GM12878 (cell line): ENCODE results near the gene PSMB1. TPM values are rescaled to one million over a fixed set of nuclear protein-coding genes. Genes with fewer than 3 reads are reported as not detected.

Experiments used
- BCL11A ChIP-seq: IDR thresholded peaks from 2 replicates; pipeline ENCODE4 v1.6.1; 2011; ENCODE audit warnings: low read depth, low read length
- BHLHE40 ChIP-seq, 2 experiments: fragments of 450-650 bp in 1 of 2; IDR thresholded peaks; 2 replicates each; pipeline ENCODE4 v1.6.1; 2011 to 2017; ENCODE audit warnings: low read depth in 2 of 2, borderline replicate concordance in 1 of 2, improper control_type of control experiment in 1 of 2, low read length in 1 of 2, mild to moderate bottlenecking in 1 of 2
- CBX5 ChIP-seq: sonication (generic); IDR thresholded peaks from 2 replicates; pipeline ENCODE4 v1.6.1; 2016; ENCODE audit warnings: low read depth, moderate library complexity, mild to moderate bottlenecking, inconsistent platforms
- FOXK2 ChIP-seq: fragments of 450-650 bp; IDR thresholded peaks from 2 replicates; pipeline ENCODE4 v1.6.1; 2017; ENCODE audit warnings: mild to moderate bottlenecking, moderate library complexity
- GABPA ChIP-seq: IDR thresholded peaks from 2 replicates; pipeline ENCODE4 v1.6.1; 2014; ENCODE audit warnings: antibody characterized with exemption, low read depth, mild to moderate bottlenecking, inconsistent platforms
- IKZF2 ChIP-seq, 2 experiments: fragments of 450-650 bp; IDR thresholded peaks; 2 replicates each; pipeline ENCODE4 v1.6.1; 2017; ENCODE audit warnings: mild to moderate bottlenecking in 2 of 2, moderate library complexity in 2 of 2
- JUND ChIP-seq: IDR thresholded peaks from 2 replicates; pipeline ENCODE4 v1.6.1; 2012; ENCODE audit warnings: low read depth, mild to moderate bottlenecking, low read length, improper control_type of control experiment, moderate library complexity
- KAT2A ChIP-seq: conservative IDR thresholded peaks from 2 replicates; pipeline ENCODE4 v1.6.1; 2011; ENCODE audit warnings: low read depth, low read length; ENCODE audit not compliant: control insufficient read depth
- LARP7 ChIP-seq: fragments of 450-650 bp; IDR thresholded peaks from 2 replicates; pipeline ENCODE4 v1.6.1; 2017; ENCODE audit warnings: mild to moderate bottlenecking
- MEF2B ChIP-seq: fragments of 450-650 bp; IDR thresholded peaks from 2 replicates; pipeline ENCODE4 v1.6.1; 2018; ENCODE audit warnings: mild to moderate bottlenecking, moderate library complexity; ENCODE audit not compliant: partially characterized antibody, poor library complexity, severe bottlenecking
- NR2C2 ChIP-seq: IDR thresholded peaks from 2 replicates; pipeline ENCODE4 v1.6.1; 2011; ENCODE audit warnings: borderline replicate concordance, low read depth; ENCODE audit not compliant: control insufficient read depth, insufficient read length
- RAD21 ChIP-seq: IDR thresholded peaks from 2 replicates; pipeline ENCODE4 v1.6.1; 2011; ENCODE audit warnings: mild to moderate bottlenecking, low read depth, low read length, moderate library complexity; ENCODE audit not compliant: insufficient read depth
- TBL1XR1 ChIP-seq: IDR thresholded peaks from 2 replicates; pipeline ENCODE4 v1.6.1; 2012; ENCODE audit warnings: low read depth, low read length, improper control_type of control experiment
- ZNF622 ChIP-seq: fragments of 450-650 bp; IDR thresholded peaks from 2 replicates; pipeline ENCODE4 v1.6.1; 2017; ENCODE audit warnings: mild to moderate bottlenecking, inconsistent platforms
- polyA plus RNA-seq, 11 experiments: library from polyadenylated mRNA; depleted of rRNA in 4 of 11; unstranded in 6 of 11; stranded (reverse) in 5 of 11; fragments of >200 nt; fragmentation: Nextera tagmentation in 4 of 11; fragmentation: Illumina TruSeq in 1 of 11; extraction: Ambion mirVana in 4 of 11; extraction: Trizol in 1 of 11; gene quantifications; 1 replicate in 1 of 11; 2 replicates in 10 of 11; pipeline versions ENCODE4 v1.2.1 to v1.2.3, GENCODE V29; 2011 to 2016; ENCODE audit warnings: inconsistent platforms in 2 of 11, missing spikeins in 2 of 11, low read depth in 1 of 11
- total RNA-seq, 4 experiments: library from RNA; depleted of rRNA in 3 of 4; stranded (reverse); fragments of >200 nt in 3 of 4; fragmentation: Illumina TruSeq in 1 of 4; extraction: Trizol in 1 of 4; gene quantifications; 2 replicates each; pipeline versions ENCODE4 v1.2.1 to v1.2.3, GENCODE V29; 2013 to 2021
- TF ChIP-seq, protein P1 (sequence below): fragments of 450-650 bp; formaldehyde crosslinking; IDR thresholded peaks from 2 replicates; pipeline ENCODE4 v1.5.0; 2022; ENCODE audit warnings: mild to moderate bottlenecking, missing genetic modification characterization
- TF ChIP-seq, protein P2 (sequence below): fragments of 450-650 bp; conservative IDR thresholded peaks from 2 replicates; pipeline ENCODE4 v1.6.1; 2017; ENCODE audit warnings: mild to moderate bottlenecking, moderate library complexity
- TF ChIP-seq, protein P3 (sequence below): IDR thresholded peaks from 2 replicates; pipeline ENCODE4 v1.6.1; 2012; ENCODE audit warnings: low read length, inconsistent platforms

PSMB1 gene
- total and polyA plus RNA-seq, 10 of the 15 experiments (the other 5 are each of a cell fraction or from before 2014, with no cell fraction given), result 208 to 1,317 (median 508) TPM

GRCh38 chr6:170552765-170553533, at the start of gene PSMB1 (continued):
- TF ChIP-seq, protein P1, sequence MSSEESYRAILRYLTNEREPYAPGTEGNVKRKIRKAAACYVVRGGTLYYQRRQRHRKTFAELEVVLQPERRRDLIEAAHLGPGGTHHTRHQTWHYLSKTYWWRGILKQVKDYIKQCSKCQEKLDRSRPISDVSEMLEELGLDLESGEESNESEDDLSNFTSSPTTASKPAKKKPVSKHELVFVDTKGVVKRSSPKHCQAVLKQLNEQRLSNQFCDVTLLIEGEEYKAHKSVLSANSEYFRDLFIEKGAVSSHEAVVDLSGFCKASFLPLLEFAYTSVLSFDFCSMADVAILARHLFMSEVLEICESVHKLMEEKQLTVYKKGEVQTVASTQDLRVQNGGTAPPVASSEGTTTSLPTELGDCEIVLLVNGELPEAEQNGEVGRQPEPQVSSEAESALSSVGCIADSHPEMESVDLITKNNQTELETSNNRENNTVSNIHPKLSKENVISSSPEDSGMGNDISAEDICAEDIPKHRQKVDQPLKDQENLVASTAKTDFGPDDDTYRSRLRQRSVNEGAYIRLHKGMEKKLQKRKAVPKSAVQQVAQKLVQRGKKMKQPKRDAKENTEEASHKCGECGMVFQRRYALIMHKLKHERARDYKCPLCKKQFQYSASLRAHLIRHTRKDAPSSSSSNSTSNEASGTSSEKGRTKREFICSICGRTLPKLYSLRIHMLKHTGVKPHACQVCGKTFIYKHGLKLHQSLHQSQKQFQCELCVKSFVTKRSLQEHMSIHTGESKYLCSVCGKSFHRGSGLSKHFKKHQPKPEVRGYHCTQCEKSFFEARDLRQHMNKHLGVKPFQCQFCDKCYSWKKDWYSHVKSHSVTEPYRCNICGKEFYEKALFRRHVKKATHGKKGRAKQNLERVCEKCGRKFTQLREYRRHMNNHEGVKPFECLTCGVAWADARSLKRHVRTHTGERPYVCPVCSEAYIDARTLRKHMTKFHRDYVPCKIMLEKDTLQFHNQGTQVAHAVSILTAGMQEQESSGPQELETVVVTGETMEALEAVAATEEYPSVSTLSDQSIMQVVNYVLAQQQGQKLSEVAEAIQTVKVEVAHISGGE (CRISPR knock-in tag), result no peak
- TF ChIP-seq BHLHE40 (IDR thresholded peaks at IDR 0.05; ENCODE audit: borderline replicate concordance in 1 of 2, low read depth in 2 of 2, low read length in 1 of 2) (peak in 1 of 2 experiments; percentile 29; a peak in 1 of 4 replicates), FOXK2 (peak; percentile 31; the same call in 1 of the 2 replicates), NR2C2 (no peak), ZNF622 (no peak), KAT2A (no peak), RAD21 (no peak), IKZF2 (IDR thresholded peaks at IDR 0.05) (peak in 1 of 2 experiments; percentile 52; a peak in 1 of 4 replicates), LARP7 (peak; percentile 81; the same call in 1 of the 2 replicates), MEF2B (no peak), GABPA (peak; percentile 95), CBX5 (no peak), JUND (no peak), TBL1XR1 (no peak), BCL11A (no peak)
- TF ChIP-seq, protein P2, sequence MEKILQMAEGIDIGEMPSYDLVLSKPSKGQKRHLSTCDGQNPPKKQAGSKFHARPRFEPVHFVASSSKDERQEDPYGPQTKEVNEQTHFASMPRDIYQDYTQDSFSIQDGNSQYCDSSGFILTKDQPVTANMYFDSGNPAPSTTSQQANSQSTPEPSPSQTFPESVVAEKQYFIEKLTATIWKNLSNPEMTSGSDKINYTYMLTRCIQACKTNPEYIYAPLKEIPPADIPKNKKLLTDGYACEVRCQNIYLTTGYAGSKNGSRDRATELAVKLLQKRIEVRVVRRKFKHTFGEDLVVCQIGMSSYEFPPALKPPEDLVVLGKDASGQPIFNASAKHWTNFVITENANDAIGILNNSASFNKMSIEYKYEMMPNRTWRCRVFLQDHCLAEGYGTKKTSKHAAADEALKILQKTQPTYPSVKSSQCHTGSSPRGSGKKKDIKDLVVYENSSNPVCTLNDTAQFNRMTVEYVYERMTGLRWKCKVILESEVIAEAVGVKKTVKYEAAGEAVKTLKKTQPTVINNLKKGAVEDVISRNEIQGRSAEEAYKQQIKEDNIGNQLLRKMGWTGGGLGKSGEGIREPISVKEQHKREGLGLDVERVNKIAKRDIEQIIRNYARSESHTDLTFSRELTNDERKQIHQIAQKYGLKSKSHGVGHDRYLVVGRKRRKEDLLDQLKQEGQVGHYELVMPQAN, result no peak; the same call in 1 of the 2 replicates
- TF ChIP-seq, protein P3, sequence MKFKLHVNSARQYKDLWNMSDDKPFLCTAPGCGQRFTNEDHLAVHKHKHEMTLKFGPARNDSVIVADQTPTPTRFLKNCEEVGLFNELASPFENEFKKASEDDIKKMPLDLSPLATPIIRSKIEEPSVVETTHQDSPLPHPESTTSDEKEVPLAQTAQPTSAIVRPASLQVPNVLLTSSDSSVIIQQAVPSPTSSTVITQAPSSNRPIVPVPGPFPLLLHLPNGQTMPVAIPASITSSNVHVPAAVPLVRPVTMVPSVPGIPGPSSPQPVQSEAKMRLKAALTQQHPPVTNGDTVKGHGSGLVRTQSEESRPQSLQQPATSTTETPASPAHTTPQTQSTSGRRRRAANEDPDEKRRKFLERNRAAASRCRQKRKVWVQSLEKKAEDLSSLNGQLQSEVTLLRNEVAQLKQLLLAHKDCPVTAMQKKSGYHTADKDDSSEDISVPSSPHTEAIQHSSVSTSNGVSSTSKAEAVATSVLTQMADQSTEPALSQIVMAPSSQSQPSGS, result no peak
